Measurements from ENCODE around the gene ZNF493.
A peak's percentile ranks its signal among the peaks of the same experiment; 100 is the strongest.

Gene ZNF493

DNA sequence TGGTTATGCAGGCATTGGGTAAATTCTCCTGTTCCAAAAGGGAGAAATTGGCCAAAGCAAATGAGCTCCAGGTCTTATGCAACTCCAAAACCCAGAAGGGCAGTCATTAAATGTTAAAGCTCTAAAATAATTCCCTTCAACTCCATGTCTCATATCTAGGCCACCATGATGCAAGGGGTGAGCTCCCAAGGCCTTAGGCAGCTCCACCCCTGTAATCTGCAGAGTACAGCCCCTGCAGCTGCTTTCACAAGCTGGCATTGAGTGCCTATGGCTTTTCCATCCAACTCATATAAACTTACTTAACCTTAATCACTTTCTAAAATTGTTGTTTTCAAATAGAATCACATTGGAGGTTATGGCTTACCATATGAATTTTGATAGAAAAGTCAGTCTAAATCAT is 63.8 kb downstream of the ZNF493 start:
- TF ChIP-seq, protein P1, sequence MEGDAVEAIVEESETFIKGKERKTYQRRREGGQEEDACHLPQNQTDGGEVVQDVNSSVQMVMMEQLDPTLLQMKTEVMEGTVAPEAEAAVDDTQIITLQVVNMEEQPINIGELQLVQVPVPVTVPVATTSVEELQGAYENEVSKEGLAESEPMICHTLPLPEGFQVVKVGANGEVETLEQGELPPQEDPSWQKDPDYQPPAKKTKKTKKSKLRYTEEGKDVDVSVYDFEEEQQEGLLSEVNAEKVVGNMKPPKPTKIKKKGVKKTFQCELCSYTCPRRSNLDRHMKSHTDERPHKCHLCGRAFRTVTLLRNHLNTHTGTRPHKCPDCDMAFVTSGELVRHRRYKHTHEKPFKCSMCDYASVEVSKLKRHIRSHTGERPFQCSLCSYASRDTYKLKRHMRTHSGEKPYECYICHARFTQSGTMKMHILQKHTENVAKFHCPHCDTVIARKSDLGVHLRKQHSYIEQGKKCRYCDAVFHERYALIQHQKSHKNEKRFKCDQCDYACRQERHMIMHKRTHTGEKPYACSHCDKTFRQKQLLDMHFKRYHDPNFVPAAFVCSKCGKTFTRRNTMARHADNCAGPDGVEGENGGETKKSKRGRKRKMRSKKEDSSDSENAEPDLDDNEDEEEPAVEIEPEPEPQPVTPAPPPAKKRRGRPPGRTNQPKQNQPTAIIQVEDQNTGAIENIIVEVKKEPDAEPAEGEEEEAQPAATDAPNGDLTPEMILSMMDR (IDR thresholded peaks at IDR 0.05; ENCODE audit: low read depth, low read length): no peak
- DNase-seq (ENCODE audit: low read depth in 2 of 2): no peak
- no peak overlapping the region for H3K4me3 ChIP-seq (replicated peaks in 1 of 2; ENCODE audit: low read depth in 2 of 2, low read length in 2 of 2)

DNA sequence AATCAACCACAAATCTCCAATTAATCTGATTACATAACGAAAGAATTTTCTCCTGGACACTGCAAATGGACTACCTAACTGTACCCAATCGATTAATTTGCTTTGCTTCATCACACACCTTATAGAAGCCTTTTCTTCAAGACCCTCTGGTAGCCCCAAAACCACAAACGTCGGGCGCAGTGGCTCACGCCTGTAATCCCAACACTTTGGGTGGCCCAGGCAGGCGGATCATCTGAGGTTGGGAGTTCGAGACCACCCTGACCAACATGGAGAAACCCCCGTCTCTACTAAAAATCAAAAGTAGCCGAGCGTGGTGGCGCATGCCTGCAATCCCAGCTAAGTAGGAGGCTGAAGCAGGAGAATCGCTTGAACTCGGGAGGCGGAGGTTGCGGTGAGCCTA is 65.6 kb downstream of the ZNF493 start:
- TF ChIP-seq, protein P1 (IDR thresholded peaks at IDR 0.05; ENCODE audit: low read depth, low read length): no peak
- DNase-seq (ENCODE audit: low read depth in 2 of 2): no peak
- H3K4me3 ChIP-seq (replicated peaks in 1 of 2; ENCODE audit: low read depth in 2 of 2, low read length in 2 of 2): no peak overlapping the region

DNA sequence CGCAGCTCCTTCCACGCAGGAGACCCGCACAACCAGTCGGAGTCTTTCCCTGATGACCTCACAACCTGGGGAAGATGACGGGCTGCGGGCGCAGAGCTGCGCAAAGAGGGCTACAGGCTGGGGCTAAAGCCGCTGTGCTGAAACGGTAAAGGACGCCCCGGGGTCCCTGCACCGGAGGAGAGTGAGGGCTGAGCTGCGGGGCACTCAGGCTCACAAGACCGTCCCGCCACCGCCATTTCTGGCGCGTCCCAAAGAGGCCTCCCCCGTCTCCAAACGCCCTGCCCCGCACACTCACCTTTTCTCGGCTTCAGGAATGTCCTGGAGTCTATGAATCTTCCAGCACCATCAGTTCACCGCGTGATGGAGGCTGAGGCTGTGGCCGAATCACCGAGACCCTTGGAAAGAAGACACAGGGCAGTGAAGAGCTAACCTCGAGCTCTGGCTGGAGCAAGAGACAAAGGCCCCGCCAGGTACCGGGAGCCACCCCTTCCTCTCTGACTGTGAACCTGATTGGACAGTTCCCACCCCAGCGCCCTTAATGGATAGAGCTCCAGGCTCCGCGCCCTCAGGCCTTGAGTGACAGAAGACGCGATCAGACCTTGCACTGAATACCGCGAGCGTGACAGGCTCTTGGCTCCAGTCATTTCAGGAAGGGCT is 66.6 kb downstream of the ZNF493 start:
- TF ChIP-seq, protein P1 (IDR thresholded peaks at IDR 0.05; ENCODE audit: low read depth, low read length): no peak
- no peak for DNase-seq (ENCODE audit: low read depth in 2 of 2)
- no peak overlapping the region for H3K4me3 ChIP-seq (replicated peaks in 1 of 2; ENCODE audit: low read depth in 2 of 2, low read length in 2 of 2)

DNA sequence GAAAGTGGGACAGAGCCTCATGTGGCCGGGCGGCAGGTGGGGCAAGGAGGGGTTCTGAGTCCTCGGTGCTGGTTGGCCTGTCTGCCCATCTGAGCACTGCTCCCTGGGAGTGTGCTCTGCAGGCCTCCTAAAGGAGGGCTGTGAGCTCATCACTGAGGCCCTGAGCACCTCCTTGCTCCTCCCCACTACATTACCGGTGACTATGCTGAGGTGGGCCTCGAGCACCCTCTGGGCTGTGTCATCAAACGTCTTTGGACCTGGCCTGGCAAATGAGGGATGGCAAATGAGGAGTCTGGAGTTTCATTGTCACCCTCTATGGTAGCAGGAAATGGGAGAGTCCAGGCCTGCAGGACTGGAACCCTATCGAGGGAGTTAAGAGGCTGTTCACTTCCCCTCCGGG is 69.7 kb downstream of the ZNF493 start:
- TF ChIP-seq, protein P1 (IDR thresholded peaks at IDR 0.05; ENCODE audit: low read depth, low read length): no peak
- no peak for DNase-seq (ENCODE audit: low read depth in 2 of 2)
- no peak overlapping the region for H3K4me3 ChIP-seq (replicated peaks in 1 of 2; ENCODE audit: low read depth in 2 of 2, low read length in 2 of 2)

DNA sequence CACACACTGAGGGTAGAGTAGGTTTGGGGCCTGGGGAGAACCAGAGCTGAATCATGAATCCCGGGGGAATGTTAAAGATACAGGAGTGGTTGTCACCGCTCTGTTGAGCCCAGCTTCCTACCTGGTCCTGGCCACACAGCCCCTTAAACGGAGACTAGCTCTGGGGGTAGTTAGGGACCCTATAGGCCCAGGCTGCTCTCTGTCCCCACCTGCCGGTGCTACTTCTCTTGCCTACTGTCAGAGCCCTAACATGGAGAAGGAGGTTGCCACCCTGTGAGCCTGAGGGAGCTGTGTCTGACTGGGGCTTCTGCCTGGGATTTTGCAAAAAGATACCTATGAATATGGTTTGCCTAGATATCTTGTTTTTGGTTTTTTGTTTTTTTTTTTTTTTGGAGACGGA is 71.9 kb downstream of the ZNF493 start:
- TF ChIP-seq, protein P1 (IDR thresholded peaks at IDR 0.05; ENCODE audit: low read depth, low read length): no peak
- DNase-seq (ENCODE audit: low read depth in 2 of 2): no peak

DNA sequence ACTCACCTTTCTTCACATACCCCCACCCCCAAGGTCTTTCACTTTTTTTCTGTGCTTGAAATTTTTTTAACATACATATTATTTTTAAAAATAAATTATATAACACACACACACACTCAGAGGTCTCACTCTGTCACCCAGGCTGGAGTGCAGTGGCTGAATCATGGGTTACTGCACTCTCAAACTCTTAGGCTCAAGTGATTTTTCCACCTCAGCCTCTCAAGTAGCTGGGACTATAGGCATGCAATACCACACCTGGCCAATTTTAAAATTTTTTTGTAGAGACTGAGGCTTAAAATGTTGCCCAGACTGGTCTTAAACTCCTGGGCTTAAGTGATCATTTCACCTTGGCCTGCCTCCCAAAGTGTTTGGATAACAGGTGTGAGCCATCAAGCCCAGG is 75.6 kb downstream of the ZNF493 start:
- TF ChIP-seq, protein P1 (IDR thresholded peaks at IDR 0.05; ENCODE audit: low read depth, low read length): no peak
- no peak overlapping the region for H3K4me3 ChIP-seq (replicated peaks in 1 of 2; ENCODE audit: low read depth in 2 of 2, low read length in 2 of 2)
- no peak for DNase-seq (ENCODE audit: low read depth in 2 of 2)

More for the DNA sequence above, 71.9 kb downstream of the ZNF493 start:
- H3K4me3 ChIP-seq (replicated peaks in 1 of 2; ENCODE audit: low read depth in 2 of 2, low read length in 2 of 2): no peak overlapping the region

DNA sequence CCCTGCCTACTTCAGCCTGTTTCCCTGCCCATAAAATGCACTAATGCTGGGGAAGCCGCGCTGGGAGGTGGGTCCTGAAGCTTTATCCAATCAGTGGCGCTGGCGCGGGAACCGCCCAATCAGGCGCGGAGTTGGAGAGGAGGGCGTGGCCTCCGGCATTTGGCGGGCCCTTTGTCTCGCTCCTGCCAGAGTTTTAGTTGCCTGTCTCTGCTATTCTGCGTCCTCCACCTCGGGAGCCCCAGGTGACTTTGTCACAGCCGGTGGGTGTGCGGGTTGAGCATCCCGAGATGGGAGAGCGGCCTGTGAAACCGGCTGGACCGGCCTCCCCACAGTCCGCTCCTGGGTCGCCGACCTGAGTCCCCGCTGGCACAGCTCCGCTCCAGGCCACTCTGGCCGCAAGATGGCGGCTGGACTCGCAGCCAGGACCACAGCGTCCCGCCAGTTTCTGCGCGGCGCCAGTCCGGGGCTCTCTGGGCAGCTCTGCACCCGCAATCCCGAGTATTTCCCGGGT is 77.8 kb downstream of the ZNF493 start:
- peak; percentile 48 to 71 for DNase-seq (ENCODE audit: low read depth in 2 of 2)
- TF ChIP-seq, protein P1 (IDR thresholded peaks at IDR 0.05; ENCODE audit: low read depth, low read length): no peak
- H3K4me3 ChIP-seq (replicated peaks in 1 of 2; ENCODE audit: low read depth in 2 of 2, low read length in 2 of 2): peak overlapping the region; percentile 48 to 51

All from cardiac fibroblast (primary cell).